MM.1S (cell line): ENCODE data around the gene ACBD4.

Experiments
- DNase-seq: peaks from one replicate; pipeline ENCODE4 v3.0.0-alpha.2; 2015
- H2AFZ ChIP-seq: fragments of 300-600 bp; sonication (generic); 2 replicates; pipeline ENCODE4 v1.6.0; 2016; ENCODE audit warnings: antibody characterized with exemption, low read length
- H3F3A ChIP-seq: fragments of 300-600 bp; sonication (generic); 2 replicates; pipeline ENCODE4 v1.6.1; 2016; ENCODE audit warnings: mild to moderate bottlenecking, antibody characterized with exemption, low read length, moderate library complexity, mixed read lengths; ENCODE audit not compliant: insufficient read depth
- H3K27ac ChIP-seq: fragments of 300-600 bp; sonication (generic); 2 replicates; pipeline ENCODE4 v1.5.1; 2016; ENCODE audit warnings: mild to moderate bottlenecking, low read length
- H3K27me3 ChIP-seq: fragments of 300-600 bp; sonication (generic); replicated peaks from 2 replicates; pipeline ENCODE4 v1.6.0; 2016; ENCODE audit warnings: low read length; ENCODE audit not compliant: insufficient read depth
- H3K36me3 ChIP-seq: fragments of 300-600 bp; sonication (generic); replicated peaks from 2 replicates; pipeline ENCODE4 v1.6.1; 2016; ENCODE audit warnings: mild to moderate bottlenecking, low read length, mixed read lengths; ENCODE audit not compliant: insufficient read depth
- H3K4me1 ChIP-seq: fragments of 300-600 bp; sonication (generic); 2 replicates; pipeline ENCODE4 v1.6.1; 2016; ENCODE audit warnings: low read length, mixed read lengths
- H3K4me2 ChIP-seq: fragments of 300-600 bp; sonication (generic); 2 replicates; pipeline ENCODE4 v1.6.0; 2016; ENCODE audit warnings: low read depth, low read length
- H3K4me3 ChIP-seq: fragments of 300-600 bp; sonication (generic); 2 replicates; pipeline ENCODE4 v1.5.1; 2016; ENCODE audit warnings: low read length, mixed read lengths
- H3K79me2 ChIP-seq: fragments of 300-600 bp; sonication (generic); 2 replicates; pipeline ENCODE4 v1.6.1; 2016; ENCODE audit warnings: mixed run types, low read length, mixed read lengths
- H3K9ac ChIP-seq: fragments of 300-600 bp; sonication (generic); 2 replicates; pipeline ENCODE4 v1.6.1; 2016; ENCODE audit warnings: low read length, mixed read lengths
- H3K9me2 ChIP-seq: fragments of 300-600 bp; sonication (generic); replicated peaks from 2 replicates; pipeline ENCODE4 v1.6.1; 2016; ENCODE audit warnings: mild to moderate bottlenecking, low read length, mixed read lengths; ENCODE audit not compliant: insufficient read depth
- H3K9me3 ChIP-seq: fragments of 300-600 bp; sonication (generic); replicated peaks from 2 replicates; pipeline ENCODE4 v1.6.1; 2016; ENCODE audit warnings: mild to moderate bottlenecking, low read length, mixed read lengths; ENCODE audit not compliant: insufficient read depth
- H4K20me1 ChIP-seq: fragments of 300-600 bp; sonication (generic); 2 replicates; pipeline ENCODE4 v1.6.1; 2016; ENCODE audit warnings: mild to moderate bottlenecking, low read length, moderate library complexity, mixed read lengths; ENCODE audit not compliant: insufficient read depth
- CTCF ChIP-seq: fragments of 300-600 bp; sonication (generic); IDR thresholded peaks from 2 replicates; pipeline ENCODE4 v1.5.1; 2016; ENCODE audit warnings: antibody characterized with exemption, low read length, mixed read lengths
- EZH2 ChIP-seq: fragments of 300-600 bp; sonication (generic); optimal IDR thresholded peaks from 2 replicates; pipeline ENCODE3; 2017; ENCODE audit warnings: low read depth, mild to moderate bottlenecking, antibody characterized with exemption, low read length, mixed read lengths
- EZH2phosphoT487 ChIP-seq: fragments of 300-600 bp; sonication (generic); IDR thresholded peaks from 2 replicates; pipeline ENCODE4 v1.6.1; 2018; ENCODE audit warnings: antibody characterized with exemption, low read length

The ACBD4 gene

GRCh38 chr17:45129940-45130680 is 5.4 kb upstream of the ACBD4 start:
- no peak for DNase-seq
- Histone ChIP-seq H3K9me2 (no peaks in the 10 kb centered on the region), H3K27ac (no peak overlapping the region), H3K4me1 (peaks cover 6% of the 10 kb centered on the region; the same call in 1 of the 2 replicates), H3K36me3 (no peaks in the 10 kb centered on the region), H2AFZ (no peak overlapping the region), H3K27me3 (0 out of 2 replicates have a peak, but pooled peaks cover 8% of the 10 kb centered on the region), H3K9me3 (no peaks in the 10 kb centered on the region), H3K9ac (no peak overlapping the region), H3K4me2 (no peak overlapping the region), H4K20me1 (no peaks in the 10 kb centered on the region), H3K4me3 (no peak overlapping the region), H3K79me2 (no peaks in the 10 kb centered on the region), H3F3A (peaks cover 6% of the 10 kb centered on the region)
- no peak for TF ChIP-seq EZH2phosphoT487
- no peak for TF ChIP-seq CTCF
- no peak for TF ChIP-seq EZH2

- Histone ChIP-seq H3F3A (peaks cover 6% of the 10 kb centered on the region), H3K27me3 (0 out of 2 replicates have a peak, but pooled peaks cover 8% of the 10 kb centered on the region), H3K4me3 (no peak overlapping the region), H3K36me3 (no peaks in the 10 kb centered on the region), H3K27ac (no peak overlapping the region), H3K9ac (no peak overlapping the region), H4K20me1 (no peaks in the 10 kb centered on the region), H3K4me2 (no peak overlapping the region), H3K79me2 (peaks cover 2% of the 10 kb centered on the region; the same call in 1 of the 2 replicates), H3K9me2 (no peaks in the 10 kb centered on the region), H3K9me3 (no peaks in the 10 kb centered on the region), H3K4me1 (peaks cover 6% of the 10 kb centered on the region; the same call in 1 of the 2 replicates), H2AFZ (no peak overlapping the region)
- DNase-seq: no peak
- TF ChIP-seq CTCF (no peak), EZH2 (no peak), EZH2phosphoT487 (no peak)
Measured at GRCh38 chr17:45130681-45131615, 4.5 kb upstream of the ACBD4 start.

GRCh38 chr17:45131616-45132319 is 3.7 kb upstream of the ACBD4 start:
- no peaks in the 10 kb centered on the region for H4K20me1 ChIP-seq
- no peaks in the 10 kb centered on the region for H3K9me2 ChIP-seq
- H3K27me3 ChIP-seq: 0 out of 2 replicates have a peak, but pooled peaks cover 8% of the 10 kb centered on the region
- H3K27ac ChIP-seq: no peak overlapping the region
- H3K4me3 ChIP-seq: peak overlapping the region; percentile 76
- peak overlapping the region; percentile 91 for H2AFZ ChIP-seq
- no peaks in the 10 kb centered on the region for H3K9me3 ChIP-seq
- peak; percentile 24 for DNase-seq
- H3F3A ChIP-seq: peaks cover 6% of the 10 kb centered on the region
- TF ChIP-seq EZH2 (no peak), EZH2phosphoT487 (no peak), CTCF (peak; percentile 74)
- H3K79me2 ChIP-seq: peaks cover 10% of the 10 kb centered on the region; the same call in 1 of the 2 replicates
- H3K36me3 ChIP-seq: no peaks in the 10 kb centered on the region
- H3K4me2 ChIP-seq: peak overlapping the region; percentile 99
- peaks cover 10% of the 10 kb centered on the region for H3K4me1 ChIP-seq
- peak overlapping the region; percentile 46; the same call in 1 of the 2 replicates for H3K9ac ChIP-seq
